HG03575 (cell line): ENCODE measurements around the gene SLC17A9.
"Not testable (repeated sequence)": the region's sequence is repeated elsewhere in the genome, so short reads cannot be mapped to it uniquely, and the experiment has no call there.

Experiments
- ATAC-seq: cut with Tn5 transposase; IDR thresholded peaks from one replicate; pipeline ENCODE4 v1.9.1; 2021; ENCODE audit not compliant: unreplicated experiment, insufficient number of reproducible peaks, low FRiP score; ENCODE audit errors: extremely low read depth

Gene SLC17A9

GRCh38 chr20:62918831-62919230 lies 33.7 kb upstream of the SLC17A9 start:
- no peak for ATAC-seq

DNA sequence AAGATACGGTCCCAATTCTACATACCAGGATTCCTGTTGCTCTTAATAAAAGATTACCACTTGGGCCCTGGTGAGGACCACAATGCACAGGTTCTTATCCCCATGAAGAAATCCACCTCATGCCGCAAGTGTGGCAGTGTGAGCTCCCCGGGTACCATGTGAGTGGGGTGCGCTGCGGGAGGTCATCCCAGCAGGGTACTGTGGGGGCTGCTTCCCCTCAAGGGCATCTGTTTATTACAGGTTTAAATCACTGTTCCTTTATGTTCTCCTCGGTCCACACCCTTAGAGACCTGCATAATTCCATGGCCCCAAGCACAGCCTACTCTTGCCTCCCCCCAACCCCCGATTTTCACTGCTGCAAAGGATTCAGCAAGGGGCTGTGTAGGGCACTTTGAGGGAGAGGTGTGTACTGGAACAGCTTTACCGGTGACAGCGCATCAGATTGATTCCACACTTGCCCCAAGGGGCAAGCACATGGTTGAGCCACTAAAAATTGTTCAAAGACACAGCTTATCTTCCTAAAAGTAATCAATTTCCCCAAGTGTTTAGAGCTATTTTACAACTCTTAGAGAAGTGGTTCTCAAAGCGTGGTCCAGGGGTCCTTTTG lies 32.4 kb upstream of the SLC17A9 start:
- no peak for ATAC-seq

DNA sequence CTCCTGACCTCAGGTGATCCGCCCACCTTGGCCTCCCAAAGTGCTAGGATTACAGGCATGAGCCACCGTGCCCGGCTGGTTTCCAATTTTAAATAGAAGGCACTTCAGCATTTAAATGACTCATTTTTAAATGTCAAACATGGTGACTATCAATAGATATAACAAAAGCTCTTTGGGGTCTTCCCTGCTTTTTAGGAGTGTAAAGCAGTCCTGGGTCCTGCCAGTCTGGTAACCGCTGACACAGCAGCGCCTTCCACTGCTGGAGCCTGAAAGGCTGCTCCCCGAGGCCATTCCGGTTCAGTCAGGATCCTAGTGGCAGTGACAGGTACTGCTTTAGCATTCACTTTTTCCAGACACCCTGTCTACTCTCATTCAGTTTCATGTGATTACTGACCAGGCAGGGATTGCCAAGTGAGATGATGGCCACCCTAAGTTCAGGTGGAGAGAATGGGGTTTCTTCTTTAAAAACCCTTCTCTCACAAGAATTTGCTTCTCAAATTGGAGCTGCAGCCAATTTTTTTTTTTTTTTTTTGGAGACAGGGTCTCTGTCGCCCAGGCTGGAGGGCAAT lies 31.3 kb upstream of the SLC17A9 start:
- no peak for ATAC-seq

GRCh38 chr20:62922451-62922921 lies 30.0 kb upstream of the SLC17A9 start:
- no peak for ATAC-seq

DNA sequence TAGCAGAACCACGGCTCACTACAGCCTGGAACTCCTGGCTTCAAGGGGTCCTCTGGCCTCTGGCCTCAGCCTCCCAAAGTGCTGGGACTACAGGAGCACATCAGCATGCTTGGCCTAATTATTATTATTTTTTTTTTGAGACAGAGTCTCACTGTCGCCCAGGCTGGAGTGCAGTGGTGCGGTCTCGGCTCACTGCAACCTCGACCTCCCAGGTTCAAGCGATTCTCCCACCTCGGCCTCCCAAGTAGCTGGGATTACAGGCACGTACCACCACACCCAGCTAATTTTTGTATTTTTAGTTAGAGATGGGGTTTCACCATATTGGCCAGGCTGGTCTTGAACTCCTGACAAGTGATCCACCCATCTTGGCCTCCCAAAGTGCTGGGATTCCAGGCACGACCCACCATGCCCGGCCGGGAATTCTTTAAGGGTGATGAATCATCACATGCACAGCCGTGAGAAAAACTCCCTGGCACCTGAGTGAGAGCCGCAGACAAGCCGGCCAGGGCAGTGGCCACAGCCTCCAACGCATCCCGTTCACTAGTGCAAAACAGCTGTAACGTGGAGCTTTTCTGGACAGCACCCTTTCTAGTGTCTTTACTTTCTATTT lies 29.3 kb upstream of the SLC17A9 start:
- ATAC-seq, result not testable (repeated sequence)

DNA sequence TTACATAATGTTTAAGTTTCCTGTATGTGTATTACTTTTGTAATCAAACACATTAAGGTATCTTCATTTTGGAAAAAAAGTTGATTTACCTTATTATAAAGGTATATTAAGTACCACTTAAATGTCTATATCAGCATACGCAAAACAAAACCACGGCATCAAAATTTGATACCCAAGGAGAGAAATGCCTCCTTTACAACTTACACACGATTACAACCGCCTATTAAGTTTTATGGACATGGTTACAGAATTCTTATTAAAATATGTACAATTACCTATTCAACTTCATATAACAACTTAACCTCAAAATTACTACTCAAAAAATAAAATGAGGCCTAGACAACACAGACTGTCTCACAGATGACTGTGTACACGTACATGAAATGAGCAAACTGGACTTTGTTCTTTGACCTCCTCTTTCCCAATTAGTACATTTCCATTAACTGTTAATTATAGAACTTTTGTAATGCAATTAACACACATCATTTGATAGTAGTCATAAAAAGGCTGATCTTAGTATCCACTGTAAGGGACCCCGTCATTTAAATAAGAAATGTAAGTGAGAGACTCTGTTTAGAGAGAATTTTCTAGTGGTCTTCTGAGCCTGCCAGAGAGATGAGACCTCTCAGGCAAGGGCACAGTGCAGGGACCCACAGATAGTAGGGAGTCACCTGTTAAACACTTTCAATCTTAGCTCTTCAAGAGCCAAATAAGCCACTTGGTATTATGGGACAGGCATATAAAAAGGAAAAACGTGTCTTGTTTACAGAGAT lies 28.7 kb upstream of the SLC17A9 start:
- ATAC-seq, result no peak

DNA sequence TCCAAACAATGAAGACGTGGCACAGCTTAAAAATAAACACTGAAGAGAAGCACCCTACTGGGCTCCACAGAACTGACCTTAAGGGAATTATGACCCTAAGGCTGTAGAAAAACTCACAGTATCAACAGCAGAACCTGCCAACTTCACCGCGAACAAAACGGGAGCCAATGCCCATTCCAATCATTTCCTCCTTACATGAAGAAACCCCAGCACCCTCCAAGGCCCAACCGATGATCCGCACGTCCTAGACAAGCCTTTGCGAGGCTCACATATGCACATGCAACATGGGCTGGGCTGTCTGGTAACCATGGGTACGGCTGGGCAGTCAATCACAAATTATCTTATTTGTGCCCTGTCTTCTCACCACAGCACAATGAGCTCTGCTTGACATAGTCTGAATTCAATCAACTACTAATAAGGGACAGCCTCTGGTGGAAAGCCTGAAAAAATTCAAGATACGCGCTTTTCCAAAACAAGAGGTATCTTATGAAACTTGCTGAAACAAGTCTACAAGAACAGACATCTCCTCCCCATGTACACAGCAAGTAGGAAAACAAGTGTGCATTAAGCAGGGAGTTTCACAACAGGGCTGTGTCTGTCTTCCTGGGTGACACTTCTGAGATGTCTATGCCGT lies 27.9 kb upstream of the SLC17A9 start:
- no peak for ATAC-seq

DNA sequence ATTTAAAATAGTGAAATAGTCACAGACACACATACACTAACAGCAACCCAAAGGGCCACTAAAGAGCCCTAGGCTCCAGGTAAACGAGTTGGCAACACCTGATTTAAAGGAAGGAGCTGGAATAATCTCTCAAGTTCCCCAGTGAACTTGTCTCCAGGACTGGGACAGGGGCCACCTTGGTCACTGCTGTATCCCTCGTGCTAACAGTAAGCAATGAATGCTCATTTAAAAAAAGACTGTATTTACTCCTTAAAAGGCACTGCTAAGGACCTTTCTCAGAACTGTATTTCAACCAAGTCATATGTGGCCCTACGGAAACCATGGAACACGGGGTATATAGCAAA lies 27.5 kb upstream of the SLC17A9 start:
- no peak for ATAC-seq

DNA sequence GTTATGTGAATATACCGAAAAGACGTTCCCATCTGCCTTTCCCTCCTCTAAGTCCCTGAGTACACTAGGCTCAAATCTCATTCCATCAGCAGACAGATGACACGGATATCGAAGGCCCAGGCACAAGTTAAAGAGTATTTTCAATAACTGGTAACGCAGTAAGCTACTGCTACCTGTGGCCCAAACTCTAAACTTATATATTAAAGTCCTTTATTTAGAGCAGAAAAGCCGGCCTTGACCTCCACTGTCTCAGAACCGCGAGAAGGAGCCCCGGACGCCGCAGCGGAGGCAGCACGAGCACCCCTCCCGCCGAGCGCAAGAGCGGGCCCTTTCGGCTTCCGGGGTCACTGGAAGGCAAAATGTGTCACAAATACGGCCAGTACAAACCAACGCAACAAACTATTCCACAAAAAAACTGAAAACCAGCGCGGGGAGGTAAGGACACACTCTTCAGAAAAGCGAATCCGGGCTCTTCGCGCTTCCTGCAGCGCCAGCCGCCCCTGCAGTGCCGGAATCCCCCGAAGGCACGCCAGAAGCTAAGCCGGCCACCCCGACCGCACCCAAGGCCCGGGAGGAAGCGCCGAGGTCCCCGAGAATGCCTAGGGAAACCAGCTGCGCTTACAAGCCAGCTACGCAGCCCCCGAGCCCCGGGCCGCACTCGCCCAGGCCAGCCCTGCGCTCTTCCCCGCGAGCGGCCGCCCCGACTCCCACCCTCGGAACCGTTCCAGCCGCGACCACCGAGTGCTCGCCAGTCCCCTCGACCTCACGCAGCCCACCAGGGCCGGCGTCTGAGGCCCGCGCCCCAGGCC lies 26.9 kb upstream of the SLC17A9 start:
- no peak for ATAC-seq

DNA sequence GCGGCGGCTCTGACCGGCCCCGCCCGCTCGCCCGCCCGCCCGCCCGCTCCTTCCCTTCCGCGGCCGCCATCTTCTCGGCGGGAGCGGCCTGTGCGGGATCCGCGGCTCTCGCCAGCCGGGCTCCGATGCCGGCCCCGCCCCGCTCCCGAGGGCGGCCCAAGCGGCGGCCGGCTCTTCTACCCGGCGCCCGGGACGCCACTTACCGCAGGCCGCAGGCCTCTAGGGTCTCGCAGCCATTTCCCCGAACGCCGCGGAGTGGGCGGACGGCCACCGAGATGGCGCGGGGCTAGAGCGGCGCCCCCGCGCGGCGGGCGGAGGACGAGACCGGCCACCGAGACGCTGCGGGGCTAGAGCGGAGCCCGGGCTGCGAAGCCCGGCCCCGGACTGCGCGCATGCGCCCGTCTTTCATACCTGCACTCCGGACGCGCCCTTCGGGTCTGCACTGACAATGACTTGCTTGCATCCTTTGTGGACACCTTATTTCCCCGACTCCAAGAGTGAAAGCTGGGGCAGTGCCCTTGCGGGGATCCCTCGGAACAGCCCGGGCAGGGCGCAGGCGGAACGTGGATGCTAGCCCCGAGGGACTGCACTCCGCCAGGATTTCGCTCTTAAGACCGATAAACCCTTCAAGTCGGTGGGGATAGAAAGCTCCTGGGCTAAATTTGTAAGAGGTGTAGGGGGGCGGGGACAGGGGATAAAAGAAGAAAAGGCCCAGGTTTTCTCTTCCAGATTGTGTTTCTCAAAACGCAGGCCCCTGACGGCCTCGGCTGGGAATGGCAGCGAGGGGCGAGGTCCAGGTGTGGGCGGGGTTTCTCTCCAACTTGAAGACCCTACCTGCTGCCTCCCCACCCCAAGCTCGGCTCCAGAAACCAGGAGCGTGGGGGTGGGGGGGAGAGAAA lies 26.0 kb upstream of the SLC17A9 start, which contains the start of gene DIDO1:
Gene DIDO1 (minus strand): TSS at position 277 of the 899 bp plus-strand sequence.
- no peak for ATAC-seq

DNA sequence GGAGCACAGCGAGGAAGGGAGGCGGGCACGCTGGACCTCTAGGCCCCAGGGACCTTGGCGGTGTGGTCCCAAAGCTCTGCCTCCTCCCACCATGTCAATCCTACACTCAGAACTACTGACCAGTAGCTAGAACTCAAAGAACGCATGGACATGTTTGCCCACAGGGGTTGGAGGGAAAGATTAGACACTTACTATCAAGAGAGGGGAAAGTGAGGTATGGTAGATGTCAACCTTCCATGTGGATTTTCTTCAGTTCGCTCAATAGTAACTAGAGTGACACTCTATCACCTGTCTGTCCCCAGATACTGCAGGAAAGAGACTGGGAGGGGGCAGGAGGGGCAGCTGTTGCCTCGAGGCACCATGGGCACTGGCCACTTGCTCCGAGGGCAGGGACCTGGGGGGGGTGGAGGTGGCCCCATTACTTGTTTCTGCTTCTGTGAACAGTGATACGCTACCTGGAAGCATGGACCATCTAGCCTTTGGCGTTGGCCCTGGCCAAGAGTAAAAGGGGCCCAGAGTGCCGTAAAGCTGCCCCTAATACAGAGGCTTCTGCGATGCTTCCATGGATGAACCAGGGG lies 25.3 kb upstream of the SLC17A9 start:
- no peak for ATAC-seq

DNA sequence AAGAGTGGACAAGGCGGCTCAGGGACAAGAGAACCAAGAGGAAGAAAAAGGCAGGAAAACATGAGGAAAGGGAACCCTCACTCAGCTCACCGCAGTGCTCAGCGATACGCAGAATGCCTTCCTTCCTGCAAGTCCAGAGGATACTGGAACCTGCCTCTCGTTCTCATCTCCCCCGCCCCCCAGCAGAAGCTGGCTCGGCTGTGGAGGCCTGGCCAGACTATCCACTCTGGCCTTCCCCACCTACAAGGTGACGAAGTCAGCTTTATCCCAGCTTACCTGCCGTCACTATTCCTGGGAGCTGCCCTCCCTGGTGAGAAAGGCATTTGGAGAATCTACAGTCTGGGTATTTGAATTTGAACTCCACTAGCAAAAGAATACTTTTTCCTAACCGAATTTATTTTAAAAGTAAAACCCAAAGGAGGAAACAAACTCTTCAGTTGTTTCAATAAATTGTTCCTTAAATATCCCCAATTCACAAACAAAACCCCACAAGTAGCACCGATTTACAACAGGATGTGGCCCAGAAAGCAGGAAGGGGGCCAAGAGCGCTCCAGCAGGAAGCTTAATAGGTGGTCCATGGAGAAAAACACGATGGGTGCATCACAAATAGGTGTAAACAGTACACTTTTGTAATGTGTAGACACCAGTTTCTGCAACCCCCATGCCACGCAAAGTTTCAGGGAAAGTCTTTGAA lies 24.1 kb upstream of the SLC17A9 start:
- ATAC-seq, result no peak

DNA sequence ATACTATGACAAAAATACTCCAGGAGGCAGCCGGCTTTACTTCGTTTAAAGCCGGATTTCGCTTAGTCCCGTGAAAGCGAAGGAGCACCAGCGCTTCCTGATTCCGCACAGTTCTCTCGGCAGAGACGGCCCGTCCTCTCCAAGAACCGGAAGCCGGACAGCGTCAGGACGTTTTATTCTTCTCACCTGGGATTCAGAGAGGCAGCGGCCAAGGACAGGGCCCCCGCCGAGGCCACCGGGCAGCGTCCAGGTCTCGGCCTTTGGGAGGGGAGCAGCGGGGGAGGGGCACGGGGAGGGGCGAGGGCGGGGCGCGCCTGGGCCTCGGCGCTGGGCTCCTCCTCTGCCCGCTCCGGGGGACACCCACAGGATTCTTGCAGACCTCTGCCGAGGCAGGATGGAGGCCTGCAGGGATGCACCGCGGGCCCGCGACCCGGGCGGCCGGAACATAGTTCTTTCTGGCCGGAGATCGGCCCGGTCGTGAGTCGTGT lies 23.4 kb upstream of the SLC17A9 start:
- no peak for ATAC-seq

DNA sequence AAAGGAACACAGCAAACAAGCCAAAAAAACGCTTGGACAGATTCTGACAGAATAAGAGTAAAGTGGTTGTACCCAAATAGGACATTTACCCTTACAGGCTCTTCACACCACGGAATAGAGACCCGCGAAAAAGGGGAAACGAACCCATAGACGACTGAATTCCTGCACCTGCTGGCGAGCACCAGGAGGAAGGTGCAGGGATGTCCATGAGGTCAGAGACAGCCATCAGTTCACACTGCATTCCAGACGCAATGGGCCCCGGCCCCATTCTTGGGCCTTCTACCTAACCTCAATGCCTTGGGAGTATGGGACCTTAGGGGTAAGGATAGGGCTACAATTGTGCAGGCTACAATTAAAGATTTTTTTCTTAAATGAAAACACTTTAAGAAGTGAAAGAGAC lies 21.0 kb upstream of the SLC17A9 start:
- ATAC-seq, result no peak

DNA sequence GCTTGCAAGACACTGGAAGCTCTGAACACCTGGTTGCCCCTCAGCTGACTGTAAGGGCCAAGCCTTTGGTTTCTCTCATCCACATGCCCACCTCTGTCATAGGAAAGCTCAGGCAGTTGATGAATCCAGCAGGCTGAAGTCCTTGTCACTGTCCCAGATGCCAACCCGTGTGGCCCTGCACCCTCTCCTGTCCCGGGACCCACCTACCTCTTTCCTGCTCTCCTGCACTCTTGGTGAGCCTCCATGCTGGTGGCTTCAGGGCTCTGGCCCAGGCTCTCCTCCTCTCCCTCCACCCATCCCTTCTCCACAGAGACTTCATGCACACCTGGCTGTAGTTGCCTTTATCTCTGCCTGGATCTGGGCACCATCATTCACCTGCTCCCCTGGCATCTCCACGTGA lies 18.5 kb upstream of the SLC17A9 start:
- ATAC-seq, result no peak

DNA sequence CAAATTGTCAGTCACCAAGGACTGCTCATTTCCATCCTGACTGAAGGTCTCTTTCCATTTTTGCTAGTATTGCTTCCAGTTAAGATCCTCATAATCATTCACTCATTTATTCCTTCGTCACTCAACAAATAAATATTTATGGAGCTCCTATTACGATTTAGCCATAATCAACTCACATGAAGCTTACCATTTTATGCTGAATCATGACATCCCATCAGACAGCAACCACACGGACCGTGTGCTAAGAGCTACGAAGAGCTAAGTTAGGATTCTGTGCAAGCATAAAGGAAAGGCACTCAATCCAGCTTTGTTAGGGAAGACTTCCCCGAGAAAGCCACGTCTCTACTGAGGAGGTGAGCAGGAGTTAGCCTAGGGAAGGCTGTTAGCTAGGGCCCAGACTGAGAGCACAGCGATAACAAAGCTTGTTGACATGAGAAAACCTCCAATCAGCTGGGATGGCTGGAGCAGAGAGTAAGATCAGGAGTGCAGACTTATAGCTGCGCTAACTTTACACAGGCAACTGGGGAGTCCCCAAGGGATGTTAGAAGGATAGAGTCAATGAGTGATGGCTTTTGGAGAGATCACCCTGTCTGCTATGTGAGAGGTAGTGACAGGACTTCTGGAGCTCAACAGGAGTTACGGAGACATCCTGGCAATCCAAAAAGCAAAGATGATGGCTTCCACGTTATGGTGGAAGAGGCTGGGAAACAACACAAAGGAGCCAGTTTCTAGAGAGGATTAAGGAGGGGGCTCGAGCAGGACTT lies 17.1 kb upstream of the SLC17A9 start:
- no peak for ATAC-seq
